HG03457 (cell line): ENCODE data around the gene ARHGAP15.

Experiments used
- ATAC-seq: cut with Tn5 transposase; IDR thresholded peaks from one replicate; pipeline ENCODE4 v1.9.1; 2021; ENCODE audit warnings: moderate number of reproducible peaks; ENCODE audit not compliant: unreplicated experiment

Gene ARHGAP15

GRCh38 chr2:143333168-143333791, 204.1 kb downstream of the ARHGAP15 start:
- no peak for ATAC-seq

DNA sequence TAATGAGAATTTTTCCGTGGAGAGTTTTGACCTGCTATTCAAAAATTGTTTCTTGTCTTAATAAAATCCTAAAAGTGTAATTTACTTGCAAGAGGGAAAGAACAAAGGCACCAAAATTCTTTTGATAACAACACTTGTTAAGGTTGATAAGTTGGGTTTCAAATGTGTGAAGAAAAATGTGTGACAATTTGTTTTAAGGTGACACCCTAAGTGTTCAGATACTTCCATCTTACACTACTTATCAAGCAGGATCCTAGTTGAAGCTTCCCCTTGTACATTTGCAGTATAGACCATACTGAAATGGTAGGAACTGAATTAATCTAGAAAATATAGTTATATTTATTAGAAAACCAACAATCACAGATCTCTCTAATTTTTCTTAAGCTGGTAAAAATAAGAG, 204.6 kb downstream of the ARHGAP15 start:
- no peak for ATAC-seq

GRCh38 chr2:143334837-143335236, 205.6 kb downstream of the ARHGAP15 start:
- ATAC-seq, result no peak

GRCh38 chr2:143336719-143337210, 207.5 kb downstream of the ARHGAP15 start:
- no peak for ATAC-seq

GRCh38 chr2:143341478-143341877, 212.3 kb downstream of the ARHGAP15 start:
- ATAC-seq, result no peak

- ATAC-seq, result no peak
These were observed 215.6 kb downstream of the ARHGAP15 start for GRCh38 chr2:143344780-143345179.

- ATAC-seq, result no peak
These were observed 216.9 kb downstream of the ARHGAP15 start for GRCh38 chr2:143345887-143346787.

GRCh38 chr2:143347271-143347695, 218.1 kb downstream of the ARHGAP15 start:
- no peak for ATAC-seq

- no peak for ATAC-seq
These were observed 218.7 kb downstream of the ARHGAP15 start for GRCh38 chr2:143347901-143348414.

DNA sequence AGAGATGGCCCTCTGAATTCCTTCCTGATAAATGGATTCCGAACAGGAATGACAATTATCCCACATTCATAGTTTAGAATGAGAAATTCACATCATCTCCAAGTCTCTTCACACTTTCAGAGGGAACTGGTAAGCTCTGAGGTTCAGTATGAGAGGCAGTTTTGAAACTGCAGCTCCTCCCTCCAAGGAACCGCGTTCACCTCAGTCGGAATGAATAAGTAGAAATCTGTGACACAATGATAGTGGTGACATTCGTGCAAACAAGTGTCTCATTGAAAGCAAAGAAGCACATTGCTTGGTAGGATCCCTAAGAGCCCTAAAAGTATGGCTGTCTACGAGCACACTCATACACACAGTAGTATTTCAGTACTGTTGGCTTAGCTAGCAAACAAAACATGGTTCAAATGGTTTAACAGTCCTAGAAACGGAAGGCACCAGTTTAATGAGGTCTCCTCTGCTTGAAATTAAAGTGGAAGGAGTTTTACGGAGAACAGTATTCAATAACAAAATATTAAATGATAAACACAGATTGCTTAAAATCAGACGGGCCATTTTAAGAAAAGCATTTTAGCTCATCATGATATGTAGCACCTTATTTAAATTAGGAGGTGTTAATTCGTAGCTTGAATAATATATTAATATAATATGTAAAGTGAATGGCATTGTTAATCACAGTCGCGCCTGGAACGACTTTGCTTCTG, 225.0 kb downstream of the ARHGAP15 start:
- no peak for ATAC-seq

DNA sequence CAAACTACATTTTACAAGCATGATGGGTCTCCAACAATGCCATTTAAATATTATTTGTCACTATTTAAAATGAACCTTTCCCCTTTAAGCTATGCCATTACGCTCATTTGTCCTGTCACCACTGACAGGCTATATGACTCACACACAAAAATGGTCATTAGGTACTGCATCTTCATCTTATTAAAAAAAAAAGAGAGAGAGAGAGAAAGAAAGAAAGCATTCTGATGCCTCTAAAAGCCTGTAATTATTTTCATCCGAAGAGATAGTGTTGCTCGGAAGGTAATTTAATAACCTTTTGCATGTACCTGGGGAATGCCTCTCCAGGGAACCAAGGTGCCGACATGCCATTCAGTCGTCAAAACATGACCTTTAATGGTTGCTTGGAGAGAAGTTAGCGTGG, 226.7 kb downstream of the ARHGAP15 start:
- ATAC-seq, result no peak

GRCh38 chr2:143356336-143356735, 227.1 kb downstream of the ARHGAP15 start:
- ATAC-seq, result no peak

- ATAC-seq, result no peak
These were observed 227.7 kb downstream of the ARHGAP15 start for GRCh38 chr2:143356736-143357446.

DNA sequence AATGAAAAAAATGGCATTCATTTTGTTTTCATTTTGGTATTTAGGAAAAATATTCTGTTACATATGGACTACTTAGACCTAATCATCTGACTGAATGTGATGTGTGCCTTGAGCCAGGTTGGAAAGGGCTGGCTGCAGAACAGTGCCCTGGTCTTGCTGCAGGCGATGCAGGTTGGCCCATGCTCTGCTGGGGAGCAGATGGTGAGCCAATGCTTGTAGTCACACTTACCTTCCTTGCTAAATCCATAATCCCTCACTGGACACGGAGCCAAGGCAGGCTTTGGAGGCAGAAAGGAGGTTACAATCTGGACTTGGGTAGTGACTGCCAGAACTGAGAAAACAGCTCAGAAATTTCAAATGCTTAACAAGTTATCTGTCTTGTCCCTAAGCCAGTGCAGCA, 228.7 kb downstream of the ARHGAP15 start:
- no peak for ATAC-seq

DNA sequence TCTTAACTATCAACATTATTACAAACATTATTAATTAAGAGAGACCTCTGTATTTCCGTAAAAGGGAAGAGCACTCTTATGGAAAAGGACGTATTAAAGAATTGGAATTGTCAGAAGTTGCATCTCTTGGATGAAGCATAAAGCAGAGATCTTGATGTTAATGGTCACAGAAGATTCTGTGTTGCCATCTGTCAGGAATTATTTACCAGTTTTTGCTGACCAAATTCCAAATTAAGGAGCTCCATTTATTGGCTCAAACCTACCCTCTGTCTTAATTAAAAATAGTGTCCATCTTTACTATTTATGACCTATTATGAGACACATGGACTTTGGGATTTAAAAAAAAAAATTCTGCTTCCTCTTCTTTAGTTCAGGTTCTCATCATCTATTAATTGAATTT, 232.1 kb downstream of the ARHGAP15 start:
- no peak for ATAC-seq

GRCh38 chr2:143371616-143372015, 242.4 kb downstream of the ARHGAP15 start:
- ATAC-seq, result no peak

DNA sequence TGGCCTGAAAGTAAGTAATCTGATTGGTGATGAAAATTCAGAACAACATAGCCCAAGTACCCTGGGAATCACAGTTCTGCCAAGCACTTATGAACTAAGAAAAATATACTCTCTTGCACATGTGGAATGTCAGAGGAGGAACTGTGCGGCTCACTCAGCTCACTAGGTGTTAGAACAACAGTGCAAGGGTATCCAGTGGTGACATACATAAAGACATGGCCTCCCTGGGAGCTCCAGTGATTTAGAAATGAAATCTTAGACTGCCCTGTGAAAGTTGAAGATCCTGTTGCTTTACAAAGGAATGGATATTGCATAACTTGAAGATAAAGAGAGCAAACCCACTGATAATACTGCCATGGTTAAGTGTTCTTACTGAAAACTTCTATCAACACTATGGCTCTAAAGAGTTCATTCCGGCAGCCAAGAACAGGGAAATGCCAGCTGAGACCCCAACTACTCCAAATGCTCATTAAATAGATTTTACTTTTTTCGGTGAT, 246.2 kb downstream of the ARHGAP15 start:
- no peak for ATAC-seq

- ATAC-seq, result no peak
These were observed 249.8 kb downstream of the ARHGAP15 start for GRCh38 chr2:143378996-143379395.

GRCh38 chr2:143379955-143380354, 250.7 kb downstream of the ARHGAP15 start:
- no peak for ATAC-seq

- ATAC-seq, result no peak
These were observed 253.4 kb downstream of the ARHGAP15 start for GRCh38 chr2:143382573-143382972.
